Measurements from ENCODE around the gene HOXA9. TPM values are rescaled to one million over a fixed set of nuclear protein-coding genes. Genes with fewer than 3 reads are reported as not detected.

Gene HOXA9
- total RNA-seq, 1 donor from 2014 or later, result 46.5 TPM

DNA sequence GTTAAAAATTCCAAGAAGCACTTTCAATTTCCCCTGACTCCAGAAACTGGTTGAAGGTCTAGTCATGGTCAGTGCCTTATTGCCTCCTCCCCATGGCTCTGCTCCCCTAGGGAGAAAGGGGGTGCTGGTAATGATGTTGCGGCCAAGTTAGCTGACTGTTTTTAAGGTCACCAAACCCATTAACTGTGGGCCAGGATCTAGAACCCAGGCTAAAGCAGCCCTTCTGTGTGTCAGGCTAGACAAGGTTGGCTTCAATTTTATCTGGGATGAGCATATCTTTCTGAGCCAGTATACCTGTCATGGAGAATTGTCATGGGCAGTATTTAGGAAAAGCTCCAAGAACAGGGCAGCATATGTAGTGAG, 45.7 kb upstream of the HOXA9 start:
- peaks cover 86% of the 10 kb centered on the region for H3K27me3 ChIP-seq (ENCODE audit: control insufficient read depth, insufficient read depth, low read length)
- DNase-seq (ENCODE audit: low read depth), result no peak
- no peaks in the 10 kb centered on the region for H3K36me3 ChIP-seq (ENCODE audit: control insufficient read depth, insufficient read depth, low read length)
- TF ChIP-seq, protein P1, sequence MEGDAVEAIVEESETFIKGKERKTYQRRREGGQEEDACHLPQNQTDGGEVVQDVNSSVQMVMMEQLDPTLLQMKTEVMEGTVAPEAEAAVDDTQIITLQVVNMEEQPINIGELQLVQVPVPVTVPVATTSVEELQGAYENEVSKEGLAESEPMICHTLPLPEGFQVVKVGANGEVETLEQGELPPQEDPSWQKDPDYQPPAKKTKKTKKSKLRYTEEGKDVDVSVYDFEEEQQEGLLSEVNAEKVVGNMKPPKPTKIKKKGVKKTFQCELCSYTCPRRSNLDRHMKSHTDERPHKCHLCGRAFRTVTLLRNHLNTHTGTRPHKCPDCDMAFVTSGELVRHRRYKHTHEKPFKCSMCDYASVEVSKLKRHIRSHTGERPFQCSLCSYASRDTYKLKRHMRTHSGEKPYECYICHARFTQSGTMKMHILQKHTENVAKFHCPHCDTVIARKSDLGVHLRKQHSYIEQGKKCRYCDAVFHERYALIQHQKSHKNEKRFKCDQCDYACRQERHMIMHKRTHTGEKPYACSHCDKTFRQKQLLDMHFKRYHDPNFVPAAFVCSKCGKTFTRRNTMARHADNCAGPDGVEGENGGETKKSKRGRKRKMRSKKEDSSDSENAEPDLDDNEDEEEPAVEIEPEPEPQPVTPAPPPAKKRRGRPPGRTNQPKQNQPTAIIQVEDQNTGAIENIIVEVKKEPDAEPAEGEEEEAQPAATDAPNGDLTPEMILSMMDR (IDR thresholded peaks at IDR 0.05; ENCODE audit: insufficient read depth, low read length, poor library complexity, severe bottlenecking), result no peak
- no peak overlapping the region for H3K4me3 ChIP-seq (ENCODE audit: low read depth, low read length)

DNA sequence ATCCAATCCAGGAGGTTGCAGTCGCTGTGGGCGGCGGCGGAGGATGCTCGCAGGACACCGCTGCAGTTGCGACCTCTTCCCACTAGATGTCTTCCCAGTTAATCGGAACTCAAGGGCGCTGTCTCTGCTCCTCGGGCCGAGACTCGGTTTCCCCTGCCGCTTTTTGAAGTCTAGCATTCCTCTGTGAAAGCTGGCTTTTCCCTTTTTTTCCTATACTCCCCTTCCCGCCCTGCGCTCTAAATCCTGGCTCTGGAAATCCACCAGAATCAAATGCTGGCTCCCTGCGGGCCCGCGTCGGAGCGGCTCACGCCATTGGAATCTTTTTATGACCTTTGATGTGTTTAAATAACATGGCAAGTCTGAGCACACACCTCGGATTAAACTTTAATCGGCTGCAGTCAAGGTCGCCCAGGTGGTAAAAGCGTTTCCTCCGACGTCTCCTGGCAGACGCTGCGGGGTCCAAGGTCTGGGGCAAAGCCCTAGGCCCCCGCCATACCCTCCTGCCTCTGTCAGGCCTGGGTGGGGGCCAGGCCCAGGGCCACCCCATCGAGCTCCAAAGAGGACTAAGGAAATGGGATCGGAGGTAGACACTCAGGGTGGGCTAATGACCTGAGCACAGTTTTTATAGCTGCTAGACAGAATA, 45.2 kb upstream of the HOXA9 start:
- Histone ChIP-seq H3K27me3 (ENCODE audit: control insufficient read depth, insufficient read depth, low read length) (peaks cover 86% of the 10 kb centered on the region), H3K4me3 (ENCODE audit: low read depth, low read length) (no peak overlapping the region), H3K36me3 (ENCODE audit: control insufficient read depth, insufficient read depth, low read length) (no peaks in the 10 kb centered on the region)
- TF ChIP-seq, protein P1 (IDR thresholded peaks at IDR 0.05; ENCODE audit: insufficient read depth, low read length, poor library complexity, severe bottlenecking), result peak; percentile 76
- DNase-seq (ENCODE audit: low read depth), result no peak

DNA sequence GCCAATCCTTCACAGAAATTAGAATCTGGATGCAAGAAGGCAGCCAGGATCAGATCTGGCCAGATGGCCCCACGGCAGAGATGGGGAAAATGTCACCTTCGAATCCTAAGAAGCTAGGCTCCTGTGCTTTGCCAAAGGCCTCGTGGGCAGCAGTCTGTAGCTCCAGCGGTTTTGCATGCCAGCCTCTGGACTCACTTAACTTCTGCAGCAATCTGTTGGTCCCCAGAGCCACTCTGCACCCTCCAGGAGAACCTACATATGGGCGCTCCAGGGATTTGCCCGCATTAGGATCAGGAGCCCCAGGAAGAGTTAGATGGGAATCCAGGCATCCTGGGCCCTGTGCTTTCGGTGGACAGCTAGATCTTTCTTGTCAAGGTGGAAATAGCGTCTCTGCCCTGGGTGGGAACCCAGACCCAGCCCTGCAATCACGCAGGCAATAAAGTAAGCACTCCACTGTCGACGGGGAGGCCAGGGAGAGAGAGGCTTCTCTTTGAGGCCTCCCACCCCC, 44.6 kb upstream of the HOXA9 start:
- H3K4me3 ChIP-seq (ENCODE audit: low read depth, low read length), result no peak overlapping the region
- DNase-seq (ENCODE audit: low read depth), result no peak
- peaks cover 86% of the 10 kb centered on the region for H3K27me3 ChIP-seq (ENCODE audit: control insufficient read depth, insufficient read depth, low read length)
- TF ChIP-seq, protein P1 (IDR thresholded peaks at IDR 0.05; ENCODE audit: insufficient read depth, low read length, poor library complexity, severe bottlenecking), result no peak
- H3K36me3 ChIP-seq (ENCODE audit: control insufficient read depth, insufficient read depth, low read length), result no peaks in the 10 kb centered on the region

DNA sequence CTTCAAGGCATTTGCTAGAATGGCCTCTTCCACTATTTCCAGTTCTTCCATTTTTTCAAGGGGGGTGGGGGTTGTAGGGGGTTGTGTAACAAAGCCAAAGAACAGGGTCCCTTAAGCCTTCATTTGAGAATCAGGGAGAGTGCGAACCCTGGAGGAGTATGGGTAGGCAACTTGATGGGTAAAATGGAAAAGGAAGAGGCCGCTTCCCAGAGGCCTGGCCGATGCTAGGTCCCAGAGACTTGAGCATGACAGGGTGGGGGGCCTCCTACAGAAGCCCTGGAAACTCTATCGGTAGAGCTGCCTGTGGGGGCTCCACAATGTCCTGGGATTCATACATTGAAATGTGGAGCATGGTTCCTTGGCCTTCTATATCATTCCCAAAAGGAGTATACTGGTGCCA, 43.7 kb upstream of the HOXA9 start:
- TF ChIP-seq, protein P1 (IDR thresholded peaks at IDR 0.05; ENCODE audit: insufficient read depth, low read length, poor library complexity, severe bottlenecking), result no peak
- no peaks in the 10 kb centered on the region for H3K36me3 ChIP-seq (ENCODE audit: control insufficient read depth, insufficient read depth, low read length)
- peaks cover 86% of the 10 kb centered on the region for H3K27me3 ChIP-seq (ENCODE audit: control insufficient read depth, insufficient read depth, low read length)
- no peak overlapping the region for H3K4me3 ChIP-seq (ENCODE audit: low read depth, low read length)
- no peak for DNase-seq (ENCODE audit: low read depth)

DNA sequence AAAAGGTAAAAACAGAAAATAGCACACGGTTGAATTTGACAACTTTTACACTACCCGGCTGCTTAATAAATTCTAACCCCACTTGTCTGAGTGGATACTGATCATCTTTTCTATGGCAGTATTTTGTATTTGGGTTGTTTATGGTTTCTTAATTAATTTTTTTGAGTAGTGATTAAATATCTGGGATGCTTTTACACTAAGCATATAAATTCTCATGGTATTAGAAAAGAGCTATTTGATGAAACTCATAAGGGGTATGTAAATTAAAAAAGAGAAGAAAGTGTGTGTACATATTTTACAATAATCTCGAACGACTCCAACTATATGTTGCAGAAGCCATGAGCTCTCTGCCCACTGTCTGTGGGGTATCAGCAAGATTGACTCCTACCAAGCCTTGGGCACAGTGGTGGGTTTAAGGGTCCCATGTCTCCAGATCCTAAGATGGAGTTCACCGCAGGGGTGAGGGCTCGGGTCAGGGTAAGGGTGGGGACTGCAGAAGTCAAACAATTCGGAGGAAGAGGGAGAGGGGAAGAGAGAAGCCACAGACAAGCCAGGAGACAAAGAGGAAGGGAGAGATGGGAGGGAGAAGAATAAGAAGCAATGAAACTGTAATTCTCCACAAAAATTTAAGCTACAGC, 42.1 kb upstream of the HOXA9 start:
- TF ChIP-seq, protein P1 (IDR thresholded peaks at IDR 0.05; ENCODE audit: insufficient read depth, low read length, poor library complexity, severe bottlenecking), result no peak
- Histone ChIP-seq H3K4me3 (ENCODE audit: low read depth, low read length) (no peak overlapping the region), H3K27me3 (ENCODE audit: control insufficient read depth, insufficient read depth, low read length) (peaks cover 84% of the 10 kb centered on the region), H3K36me3 (ENCODE audit: control insufficient read depth, insufficient read depth, low read length) (no peaks in the 10 kb centered on the region)
- DNase-seq (ENCODE audit: low read depth), result no peak

Measured in kidney epithelial cell (primary cell).